NCI-H1694 (cell line): ENCODE measurements around the gene P2RX7.
"Not testable (repeated sequence)": the region's sequence is repeated elsewhere in the genome, so short reads cannot be mapped to it uniquely, and the experiment has no call there.

Experiments used
- DNase-seq: peaks from one replicate; lab custom pipeline; 2025; lab: John Stamatoyannopoulos, UW

The P2RX7 gene

GRCh38 chr12:121172145-121172544 lies 39.5 kb downstream of the P2RX7 start:
- DNase-seq: no peak

GRCh38 chr12:121175383-121176119 lies 42.9 kb downstream of the P2RX7 start:
- no peak for DNase-seq

- no peak for DNase-seq
Observed at GRCh38 chr12:121176826-121177529, 44.3 kb downstream of the P2RX7 start.

- DNase-seq: no peak
Observed at GRCh38 chr12:121181181-121181580, 48.5 kb downstream of the P2RX7 start.

- DNase-seq: no peak
Observed at GRCh38 chr12:121182222-121182893, 49.7 kb downstream of the P2RX7 start.

GRCh38 chr12:121184425-121184824 lies 51.7 kb downstream of the P2RX7 start:
- no peak for DNase-seq

- no peak for DNase-seq
Observed at GRCh38 chr12:121184984-121185889, 52.6 kb downstream of the P2RX7 start.

GRCh38 chr12:121186826-121187225 lies 54.1 kb downstream of the P2RX7 start:
- no peak for DNase-seq

GRCh38 chr12:121187501-121187900 lies 54.8 kb downstream of the P2RX7 start:
- DNase-seq: no peak

GRCh38 chr12:121188227-121188626 lies 55.6 kb downstream of the P2RX7 start:
- DNase-seq: no peak

GRCh38 chr12:121189131-121189530 lies 56.5 kb downstream of the P2RX7 start:
- no peak for DNase-seq

- no peak for DNase-seq
Observed at GRCh38 chr12:121189619-121190155, 57.0 kb downstream of the P2RX7 start.

GRCh38 chr12:121190523-121191031 lies 57.9 kb downstream of the P2RX7 start:
- no peak for DNase-seq

GRCh38 chr12:121191151-121191550 lies 58.5 kb downstream of the P2RX7 start:
- DNase-seq: no peak

- DNase-seq: no peak
Observed at GRCh38 chr12:121196902-121197301, 64.2 kb downstream of the P2RX7 start.

- no peak for DNase-seq
Observed at GRCh38 chr12:121198949-121199348, 66.3 kb downstream of the P2RX7 start.

GRCh38 chr12:121201140-121201539 lies 68.5 kb downstream of the P2RX7 start:
- DNase-seq: not testable (repeated sequence)

- no peak for DNase-seq
Observed at GRCh38 chr12:121202407-121203355, 70.0 kb downstream of the P2RX7 start.

GRCh38 chr12:121203482-121203881 lies 70.8 kb downstream of the P2RX7 start:
- no peak for DNase-seq

- no peak for DNase-seq
Observed at GRCh38 chr12:121205491-121205890, 72.8 kb downstream of the P2RX7 start.
